Vagina (tissue), 2 donors: ENCODE results near the gene GNAQ.

Experiments
- CTCF ChIP-seq, 3 experiments: fragments of 450-650 bp in 2 of 3; fragments of 200-600 bp in 1 of 3; sonication (generic) in 1 of 3; IDR thresholded peaks; one replicate each; pipeline ENCODE4 v1.5.1; 2017 to 2019; ENCODE audit warnings: antibody characterized with exemption in 3 of 3, mild to moderate bottlenecking in 2 of 3, moderate library complexity in 2 of 3
- POLR2A ChIP-seq, 2 donors: fragments of 450-650 bp; IDR thresholded peaks; one replicate each; pipeline ENCODE4 v1.6.1; 2017; ENCODE audit warnings: antibody characterized with exemption in 2 of 2, mild to moderate bottlenecking in 2 of 2, moderate library complexity in 2 of 2
- POLR2AphosphoS5 ChIP-seq, 2 donors: sonication (generic); formaldehyde crosslinking; IDR thresholded peaks; one replicate each; pipeline ENCODE4 v1.9.0; 2017; ENCODE audit warnings: antibody characterized with exemption in 2 of 2, mild to moderate bottlenecking in 2 of 2, low read depth in 1 of 2; ENCODE audit not compliant: insufficient read depth in 1 of 2

- TF ChIP-seq CTCF (IDR thresholded peaks at IDR 0.05) (no peak), POLR2A (IDR thresholded peaks at IDR 0.05) (no peak), POLR2AphosphoS5 (IDR thresholded peaks at IDR 0.05; ENCODE audit: insufficient read depth in 1 of 2, low read depth in 1 of 2) (no peak)
These were observed 281.3 kb downstream of the GNAQ start for GRCh38 chr9:77750284-77750683.
